ENCODE data around the gene CHRNG. TPM values are rescaled to one million over a fixed set of nuclear protein-coding genes. Genes with fewer than 3 reads are reported as not detected.
"Not testable (repeated sequence)": the region's sequence is repeated elsewhere in the genome, so short reads cannot be mapped to it uniquely, and the experiment has no call there.

CHRNG gene
- total RNA-seq, 1 experiment from 2014 or later: not detected

DNA sequence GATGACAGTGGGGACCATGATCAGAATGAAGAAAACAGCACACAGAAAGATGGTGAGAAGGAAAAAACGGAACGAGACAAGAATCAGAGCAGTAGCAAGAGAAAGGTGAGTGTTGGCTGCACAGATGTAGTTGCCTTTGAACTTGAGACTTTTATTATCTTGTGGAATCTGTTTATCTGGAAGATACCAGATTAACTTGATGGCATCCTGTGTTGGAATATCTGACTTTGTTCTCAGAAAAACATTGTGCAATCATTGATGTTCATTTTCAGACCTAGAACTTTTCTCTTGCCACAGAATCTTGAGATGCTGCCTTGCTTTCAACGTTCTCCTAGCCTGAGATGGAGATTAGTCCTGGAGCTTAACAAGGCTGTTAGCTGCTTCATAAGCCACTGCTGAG lies 16.9 kb downstream of the CHRNG start:
- Histone ChIP-seq H3K27me3 (ENCODE audit: control insufficient read depth, insufficient read depth, low read length) (no peaks in the 10 kb centered on the region), H3K4me3 (ENCODE audit: insufficient read depth, low read depth, low read length) (no peak overlapping the region), H3K36me3 (replicated peaks; ENCODE audit: control insufficient read depth, insufficient read depth, low read length) (peaks cover 9% of the 10 kb centered on the region)
- DNase-seq: no peak

DNA sequence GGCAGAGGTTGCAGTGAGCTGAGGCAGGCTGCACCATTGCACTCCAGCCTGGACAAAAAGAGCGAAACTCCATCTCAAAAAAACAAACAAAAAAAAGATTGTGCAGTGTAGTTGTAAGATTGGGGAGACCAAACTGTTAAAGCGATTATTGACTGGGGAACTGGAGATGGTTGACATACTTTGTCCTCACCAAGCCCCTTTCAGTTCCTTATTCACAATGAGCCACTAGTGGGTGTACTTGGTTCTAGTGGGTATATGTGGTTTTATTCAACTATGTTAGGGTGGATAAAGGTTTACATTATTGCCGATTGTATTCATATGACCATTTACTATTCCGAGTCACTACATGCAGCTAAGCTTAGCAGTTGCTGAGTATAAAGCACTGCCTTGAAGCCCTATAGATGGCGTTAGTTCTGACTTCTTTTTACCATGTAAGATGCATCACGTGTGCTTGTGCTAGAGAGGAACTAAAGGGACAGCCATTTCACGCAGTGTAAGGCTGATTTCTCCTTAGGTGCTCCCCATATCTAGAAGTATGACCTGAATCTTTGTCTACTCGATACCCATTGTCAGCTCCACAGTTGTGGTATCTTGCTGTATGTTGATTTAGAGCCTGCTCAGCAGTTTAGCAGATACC lies 23.1 kb downstream of the CHRNG start:
- Histone ChIP-seq H3K4me3 (ENCODE audit: insufficient read depth, low read depth, low read length) (no peak overlapping the region), H3K36me3 (replicated peaks; ENCODE audit: control insufficient read depth, insufficient read depth, low read length) (peaks cover 21% of the 10 kb centered on the region), H3K27me3 (ENCODE audit: control insufficient read depth, insufficient read depth, low read length) (no peaks in the 10 kb centered on the region)
- DNase-seq: no peak

DNA sequence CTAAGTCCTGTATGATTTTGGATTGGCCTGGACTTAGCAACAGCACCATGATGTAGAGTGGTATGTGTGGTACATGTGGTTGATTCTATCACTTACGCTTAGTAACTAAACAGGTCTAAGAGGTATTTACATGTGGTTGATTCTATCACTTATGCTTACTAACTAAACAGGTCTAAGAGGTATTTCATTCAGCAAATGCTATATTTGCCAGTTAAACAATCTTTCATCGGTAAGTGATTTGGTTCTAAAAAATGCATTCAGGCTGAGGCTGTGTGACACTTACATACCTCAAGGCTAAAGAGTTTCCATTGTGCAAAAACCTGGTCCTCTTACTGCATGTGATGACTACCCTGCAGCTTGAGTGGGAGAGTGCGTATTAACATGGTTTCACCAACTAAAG lies 24.1 kb downstream of the CHRNG start:
- no peak for DNase-seq
- Histone ChIP-seq H3K36me3 (replicated peaks; ENCODE audit: control insufficient read depth, insufficient read depth, low read length) (peaks cover 26% of the 10 kb centered on the region), H3K4me3 (ENCODE audit: insufficient read depth, low read depth, low read length) (no peak overlapping the region), H3K27me3 (ENCODE audit: control insufficient read depth, insufficient read depth, low read length) (no peaks in the 10 kb centered on the region)

DNA sequence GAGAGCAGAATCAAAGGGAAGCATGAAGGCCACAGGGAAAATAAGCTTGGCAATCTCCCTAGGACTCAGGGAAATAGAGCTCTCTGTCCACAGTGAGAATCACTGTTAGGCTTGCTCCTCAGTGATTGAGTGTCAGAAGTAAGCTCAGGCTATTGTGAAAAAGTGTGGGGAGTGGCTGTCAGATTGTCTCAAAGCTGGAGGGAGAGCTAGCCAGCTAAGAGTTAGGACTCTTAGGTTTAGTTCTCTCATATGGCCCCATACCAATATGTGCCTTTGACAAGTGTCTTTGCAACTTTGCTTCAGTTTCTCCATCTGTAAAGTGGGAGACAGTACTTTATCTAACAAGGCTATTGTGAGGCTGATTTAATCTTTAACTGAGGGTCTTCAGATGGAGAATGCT lies 28.2 kb downstream of the CHRNG start:
- Histone ChIP-seq H3K36me3 (replicated peaks; ENCODE audit: control insufficient read depth, insufficient read depth, low read length) (peaks cover 40% of the 10 kb centered on the region), H3K27me3 (ENCODE audit: control insufficient read depth, insufficient read depth, low read length) (no peaks in the 10 kb centered on the region), H3K4me3 (ENCODE audit: insufficient read depth, low read depth, low read length) (no peak overlapping the region)
- DNase-seq: no peak

DNA sequence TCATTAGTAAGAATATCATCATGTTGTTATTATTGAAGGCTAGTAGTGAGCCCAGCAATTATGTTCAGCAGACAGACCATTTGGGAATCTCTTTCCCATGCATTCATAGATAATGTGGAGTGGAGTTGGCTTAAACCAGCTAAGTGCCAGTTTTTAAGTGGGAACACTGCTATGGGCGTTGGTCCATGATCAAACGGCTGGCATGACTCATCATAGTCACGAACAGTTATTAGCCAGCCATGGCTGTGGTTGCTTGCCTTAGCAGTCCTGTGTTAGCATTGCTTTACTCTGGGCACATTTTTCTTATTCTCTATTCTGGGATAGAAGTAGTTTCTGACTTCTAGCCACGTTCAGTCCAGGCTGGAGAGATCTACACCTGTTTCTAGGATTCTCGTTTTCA lies 28.7 kb downstream of the CHRNG start:
- peaks cover 41% of the 10 kb centered on the region for H3K36me3 ChIP-seq (replicated peaks; ENCODE audit: control insufficient read depth, insufficient read depth, low read length)
- DNase-seq: no peak
- no peaks in the 10 kb centered on the region for H3K27me3 ChIP-seq (ENCODE audit: control insufficient read depth, insufficient read depth, low read length)
- H3K4me3 ChIP-seq (ENCODE audit: insufficient read depth, low read depth, low read length): no peak overlapping the region

DNA sequence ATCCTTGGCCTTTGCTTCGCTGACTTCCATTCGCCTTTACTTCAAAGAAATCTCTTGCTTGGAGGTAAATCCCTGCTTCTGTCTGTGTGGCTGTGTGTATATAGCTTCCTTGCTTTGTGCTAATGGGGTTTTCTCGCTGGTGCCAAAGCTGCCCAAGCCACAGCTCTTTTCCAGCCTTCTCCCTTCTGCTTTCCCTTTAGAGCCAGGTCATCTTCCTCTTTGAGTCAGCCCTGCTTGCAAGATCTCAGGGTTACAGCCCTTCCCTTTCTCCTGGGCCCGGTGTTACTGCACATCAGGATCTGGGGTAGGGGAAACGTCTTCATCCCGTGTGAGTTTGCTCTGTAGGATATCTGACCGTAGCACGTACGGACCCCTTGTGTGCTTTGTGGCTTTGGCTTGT lies 30.0 kb downstream of the CHRNG start:
- no peaks in the 10 kb centered on the region for H3K27me3 ChIP-seq (ENCODE audit: control insufficient read depth, insufficient read depth, low read length)
- no peak for DNase-seq
- no peak overlapping the region for H3K4me3 ChIP-seq (ENCODE audit: insufficient read depth, low read depth, low read length)
- peaks cover 37% of the 10 kb centered on the region for H3K36me3 ChIP-seq (replicated peaks; ENCODE audit: control insufficient read depth, insufficient read depth, low read length)

DNA sequence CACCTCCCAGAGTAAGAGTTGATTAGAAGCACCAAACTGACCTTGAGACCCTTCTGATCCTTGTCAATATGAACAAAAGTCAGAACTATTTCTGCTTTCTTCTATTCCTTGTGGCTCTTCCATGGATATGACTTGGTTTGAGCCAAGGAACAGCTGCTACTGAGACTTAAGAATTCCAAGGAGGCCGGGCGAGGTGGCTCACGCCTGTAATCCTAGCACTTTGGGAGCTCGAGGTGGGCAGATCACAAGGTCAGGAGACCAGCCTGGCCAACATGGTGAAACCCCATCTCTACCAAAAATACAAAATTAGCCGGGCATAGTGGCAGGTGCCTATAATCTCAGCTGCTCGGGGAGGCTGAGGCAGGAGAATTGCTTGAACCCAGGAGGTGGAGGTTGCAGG lies 31.0 kb downstream of the CHRNG start:
- not testable (repeated sequence) for H3K4me3 ChIP-seq (ENCODE audit: insufficient read depth, low read depth, low read length); DNase-seq; H3K27me3 ChIP-seq (ENCODE audit: control insufficient read depth, insufficient read depth, low read length)
- peaks cover 35% of the 10 kb centered on the region for H3K36me3 ChIP-seq (replicated peaks; ENCODE audit: control insufficient read depth, insufficient read depth, low read length)

DNA sequence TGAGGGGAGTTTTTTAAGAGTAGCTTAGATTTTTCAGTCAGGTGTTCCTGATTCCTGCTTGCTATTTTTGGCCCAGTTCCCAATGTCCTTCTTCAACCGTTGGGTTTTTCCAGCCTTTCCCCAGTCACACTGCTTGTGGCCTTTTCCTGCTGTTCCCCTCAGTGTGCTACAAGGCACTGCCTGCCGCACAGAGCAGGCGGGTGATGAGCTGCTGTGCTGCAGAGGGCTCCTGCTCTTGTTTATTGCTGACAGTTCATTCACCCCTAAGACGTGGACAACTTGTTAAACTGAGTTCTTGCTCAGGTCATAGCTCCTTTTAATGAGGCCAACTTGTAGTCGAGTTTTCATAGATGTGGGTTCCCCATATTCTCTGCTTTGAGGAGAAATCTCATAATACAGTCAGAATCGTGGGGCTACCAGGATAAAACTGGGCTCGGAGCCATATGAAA lies 31.6 kb downstream of the CHRNG start:
- H3K36me3 ChIP-seq (replicated peaks; ENCODE audit: control insufficient read depth, insufficient read depth, low read length): peaks cover 35% of the 10 kb centered on the region
- H3K4me3 ChIP-seq (ENCODE audit: insufficient read depth, low read depth, low read length): no peak overlapping the region
- DNase-seq: no peak
- H3K27me3 ChIP-seq (ENCODE audit: control insufficient read depth, insufficient read depth, low read length): no peaks in the 10 kb centered on the region

DNA sequence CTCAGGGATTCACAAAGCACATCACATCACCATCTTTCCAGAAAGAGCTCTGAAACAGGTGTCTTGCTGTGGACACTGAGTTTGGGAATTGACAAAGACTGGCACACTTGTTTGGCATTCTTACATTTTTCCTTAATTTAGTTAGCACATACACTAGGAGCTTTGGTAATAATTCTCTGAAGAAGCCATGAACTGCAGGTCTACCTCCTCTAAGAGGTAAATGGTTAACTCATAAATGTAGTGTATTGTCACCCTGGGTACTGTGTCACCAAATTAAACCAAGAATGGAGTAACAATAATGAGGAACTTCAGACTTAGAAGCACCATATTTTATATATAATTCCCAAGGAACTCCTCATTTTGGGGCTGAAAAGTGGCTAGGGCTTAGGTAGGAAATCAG lies 33.5 kb downstream of the CHRNG start:
- peaks cover 20% of the 10 kb centered on the region for H3K36me3 ChIP-seq (replicated peaks; ENCODE audit: control insufficient read depth, insufficient read depth, low read length)
- no peak for DNase-seq
- H3K27me3 ChIP-seq (ENCODE audit: control insufficient read depth, insufficient read depth, low read length): no peaks in the 10 kb centered on the region
- H3K4me3 ChIP-seq (ENCODE audit: insufficient read depth, low read depth, low read length): no peak overlapping the region

DNA sequence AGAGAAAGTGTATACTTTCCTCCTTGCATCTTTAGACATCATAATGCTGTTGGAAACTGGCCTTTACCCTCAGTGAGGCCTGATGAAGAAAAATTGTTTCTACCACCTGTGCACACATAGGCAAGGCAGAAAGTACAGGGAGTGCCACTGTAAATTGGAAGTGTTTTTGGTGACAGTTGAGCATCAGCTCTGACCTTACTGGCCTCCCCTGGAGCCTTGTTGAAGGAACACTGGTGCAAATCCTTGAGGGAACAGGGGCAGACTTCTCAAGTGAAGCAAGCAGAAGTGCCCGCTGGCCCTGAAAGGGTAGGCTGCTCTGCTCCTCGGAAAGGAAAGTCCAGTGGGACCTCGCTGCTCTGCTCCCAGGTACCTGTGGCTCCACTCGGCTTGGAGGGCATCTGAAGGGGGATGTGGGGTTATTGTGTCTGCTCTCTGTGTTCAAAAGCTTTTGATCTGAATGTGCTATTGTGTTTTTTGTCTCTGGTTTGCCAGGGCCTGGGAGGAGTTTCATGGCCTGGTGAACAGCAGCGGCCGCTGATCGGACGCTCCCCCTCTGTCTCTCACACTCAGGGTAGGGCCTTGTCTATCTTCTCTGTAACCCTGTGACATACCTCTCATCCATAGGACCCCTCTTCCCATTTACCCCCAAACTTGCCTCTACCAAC lies 34.4 kb downstream of the CHRNG start:
- DNase-seq: no peak
- Histone ChIP-seq H3K36me3 (replicated peaks; ENCODE audit: control insufficient read depth, insufficient read depth, low read length) (peaks cover 19% of the 10 kb centered on the region), H3K27me3 (ENCODE audit: control insufficient read depth, insufficient read depth, low read length) (no peaks in the 10 kb centered on the region), H3K4me3 (ENCODE audit: insufficient read depth, low read depth, low read length) (no peak overlapping the region)

DNA sequence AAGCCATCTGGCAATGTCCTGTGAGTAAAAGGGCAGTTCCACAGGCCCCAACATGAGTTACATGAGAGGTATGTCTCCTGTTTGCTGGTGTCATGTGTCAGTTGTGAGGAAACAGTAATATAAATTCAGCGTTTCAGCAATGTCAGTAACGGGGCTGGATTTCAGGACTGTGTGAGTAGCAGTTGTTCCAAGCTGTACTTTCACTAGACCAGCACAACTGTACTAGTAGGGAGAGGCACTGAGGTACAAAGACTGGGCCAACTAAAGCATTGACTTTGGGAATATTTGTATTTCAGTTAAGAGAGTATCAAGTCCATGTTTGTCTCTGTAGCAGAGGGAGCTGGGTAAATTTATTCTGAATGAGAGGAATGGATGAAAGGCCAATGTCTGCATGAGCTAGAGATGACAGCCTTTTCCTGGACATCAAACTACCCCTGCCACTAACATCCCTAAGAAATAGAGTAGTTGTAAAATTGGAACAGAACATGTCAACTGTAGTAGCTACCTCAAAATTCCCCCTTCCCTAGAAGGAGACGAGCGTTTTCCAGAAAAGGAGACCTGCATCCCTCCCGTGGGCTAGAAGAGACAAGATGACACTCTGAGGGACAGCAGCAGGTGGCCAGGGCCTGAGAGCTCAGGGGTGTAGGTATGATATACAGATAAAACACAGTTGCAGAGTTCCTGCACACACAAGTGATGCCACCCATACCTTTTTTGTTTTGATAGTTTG lies 35.3 kb downstream of the CHRNG start:
- peaks cover 11% of the 10 kb centered on the region for H3K36me3 ChIP-seq (replicated peaks; ENCODE audit: control insufficient read depth, insufficient read depth, low read length)
- no peak for DNase-seq
- H3K27me3 ChIP-seq (ENCODE audit: control insufficient read depth, insufficient read depth, low read length): no peaks in the 10 kb centered on the region
- H3K4me3 ChIP-seq (ENCODE audit: insufficient read depth, low read depth, low read length): no peak overlapping the region

DNA sequence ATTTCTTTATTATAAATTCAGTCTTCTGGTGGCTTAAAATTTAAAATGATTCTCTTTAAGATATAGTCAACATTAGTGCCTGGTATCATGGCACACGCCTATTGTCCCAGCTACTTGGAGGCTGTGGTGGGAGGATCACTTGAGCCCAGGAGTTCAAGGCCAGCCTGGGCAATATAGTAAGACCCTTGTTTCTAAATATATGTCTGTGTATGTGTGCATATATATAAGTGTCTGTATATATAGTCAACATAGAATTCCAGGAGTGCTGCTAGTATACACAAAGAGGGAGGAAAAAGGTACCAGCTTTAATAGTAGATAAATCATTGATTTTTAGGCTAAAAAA lies 35.9 kb downstream of the CHRNG start:
- Histone ChIP-seq H3K4me3 (ENCODE audit: insufficient read depth, low read depth, low read length) (no peak overlapping the region), H3K36me3 (replicated peaks; ENCODE audit: control insufficient read depth, insufficient read depth, low read length) (peaks cover 10% of the 10 kb centered on the region), H3K27me3 (ENCODE audit: control insufficient read depth, insufficient read depth, low read length) (no peaks in the 10 kb centered on the region)
- no peak for DNase-seq

DNA sequence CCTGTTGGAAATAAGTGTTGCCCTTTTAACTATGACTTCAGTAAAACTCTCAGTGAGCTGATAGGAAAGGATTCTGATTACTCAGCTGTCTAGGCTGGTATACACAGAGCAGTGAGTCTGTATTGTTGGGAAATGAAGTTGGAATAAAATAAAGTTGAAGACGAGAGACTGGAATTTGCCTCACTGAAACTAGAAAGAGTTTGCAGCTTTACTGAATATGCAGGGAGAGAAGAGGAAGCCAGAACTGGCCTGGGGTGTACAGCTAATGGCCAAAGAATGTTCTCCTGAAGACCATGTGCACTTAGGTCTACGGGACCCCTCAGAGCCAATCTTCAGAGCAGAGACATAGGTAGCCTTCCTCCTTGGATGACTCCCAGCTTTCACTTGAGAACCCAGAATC lies 37.5 kb downstream of the CHRNG start:
- DNase-seq: no peak
- peaks cover 6% of the 10 kb centered on the region for H3K36me3 ChIP-seq (replicated peaks; ENCODE audit: control insufficient read depth, insufficient read depth, low read length)
- no peak overlapping the region for H3K4me3 ChIP-seq (ENCODE audit: insufficient read depth, low read depth, low read length)

DNA sequence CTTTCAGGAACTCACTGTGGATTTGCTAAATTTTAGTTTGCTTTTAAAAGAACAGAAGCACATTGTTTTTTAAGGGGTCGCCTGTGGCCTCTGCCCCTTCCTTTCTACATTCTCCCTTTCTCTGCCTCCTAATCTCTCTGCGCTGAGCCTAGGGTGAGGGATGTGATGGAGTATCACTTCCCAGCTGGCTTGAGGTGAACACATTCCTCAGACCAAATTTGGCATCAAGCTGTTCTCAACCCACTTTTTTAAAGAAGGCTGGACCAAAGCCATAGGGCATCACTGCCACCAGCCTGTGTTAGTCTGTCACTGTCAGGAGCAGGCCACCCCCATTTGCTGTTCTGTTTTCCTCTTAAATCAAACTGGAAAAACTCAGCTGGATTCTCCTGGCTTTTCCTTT lies 38.3 kb downstream of the CHRNG start:
- DNase-seq: no peak
- Histone ChIP-seq H3K4me3 (ENCODE audit: insufficient read depth, low read depth, low read length) (no peak overlapping the region), H3K27me3 (ENCODE audit: control insufficient read depth, insufficient read depth, low read length) (no peaks in the 10 kb centered on the region), H3K36me3 (replicated peaks; ENCODE audit: control insufficient read depth, insufficient read depth, low read length) (peaks cover 2% of the 10 kb centered on the region)

More for the DNA sequence above, 37.5 kb downstream of the CHRNG start:
- H3K27me3 ChIP-seq (ENCODE audit: control insufficient read depth, insufficient read depth, low read length): no peaks in the 10 kb centered on the region

DNA sequence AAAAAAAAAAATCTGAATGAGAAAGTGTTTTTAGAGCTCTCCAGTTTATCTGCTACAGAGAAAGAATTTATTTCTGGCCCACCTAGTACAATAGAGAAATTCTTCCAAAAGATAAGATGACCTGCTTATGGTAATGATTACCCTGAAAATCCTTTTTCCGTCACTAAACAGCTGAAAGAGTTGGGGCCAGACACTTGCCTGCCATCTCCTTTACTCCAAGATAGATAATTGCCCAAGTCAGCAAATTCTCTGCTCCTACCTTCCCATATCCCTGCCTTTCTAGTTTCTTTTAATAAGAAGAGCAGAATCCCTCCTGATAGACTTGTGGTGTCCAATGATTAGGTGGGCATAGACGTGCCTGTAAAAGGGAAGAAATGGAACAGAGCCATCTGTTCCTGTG lies 39.1 kb downstream of the CHRNG start:
- no peaks in the 10 kb centered on the region for H3K27me3 ChIP-seq (ENCODE audit: control insufficient read depth, insufficient read depth, low read length)
- H3K4me3 ChIP-seq (ENCODE audit: insufficient read depth, low read depth, low read length): no peak overlapping the region
- no peak for DNase-seq
- peaks cover 2% of the 10 kb centered on the region for H3K36me3 ChIP-seq (replicated peaks; ENCODE audit: control insufficient read depth, insufficient read depth, low read length)

All from H7 (cell line).